Measurements from ENCODE around the gene BCAS3.

Gene BCAS3

GRCh38 chr17:61206922-61207321 is 529.3 kb downstream of the BCAS3 start:
- TF ChIP-seq FOXM1 (IDR thresholded peaks at IDR 0.05; ENCODE audit: borderline replicate concordance, low read depth) (no peak), MAX (IDR thresholded peaks at IDR 0.05) (no peak), USF1 (IDR thresholded peaks at IDR 0.05) (no peak), ZBTB7A (IDR thresholded peaks at IDR 0.05; ENCODE audit: low read depth) (no peak), NFIC (IDR thresholded peaks at IDR 0.05) (no peak), TEAD4 (IDR thresholded peaks at IDR 0.05) (no peak), EP300 (IDR thresholded peaks at IDR 0.05; ENCODE audit: borderline replicate concordance) (no peak), TAF1 (IDR thresholded peaks at IDR 0.05; ENCODE audit: low read depth) (no peak), RAD21 (IDR thresholded peaks at IDR 0.05; ENCODE audit: low read depth) (no peak)

GRCh38 chr17:61208301-61209105 is 530.9 kb downstream of the BCAS3 start:
- TF ChIP-seq ZBTB7A (IDR thresholded peaks at IDR 0.05; ENCODE audit: low read depth): no peak
- no peak for TF ChIP-seq YY1 (IDR thresholded peaks at IDR 0.05; ENCODE audit: low read depth)
- no peak for TF ChIP-seq FOXM1 (IDR thresholded peaks at IDR 0.05; ENCODE audit: borderline replicate concordance, low read depth)
- no peak for TF ChIP-seq CEBPB (IDR thresholded peaks at IDR 0.05)
- no peak for TF ChIP-seq TCF12 (IDR thresholded peaks at IDR 0.05; ENCODE audit: low read depth)
- no peak for TF ChIP-seq RAD21 (IDR thresholded peaks at IDR 0.05; ENCODE audit: low read depth)
- no peak for TF ChIP-seq CREB1 (IDR thresholded peaks at IDR 0.05; ENCODE audit: low read depth)
- no peak for TF ChIP-seq EP300 (IDR thresholded peaks at IDR 0.05; ENCODE audit: borderline replicate concordance)
- no peak for TF ChIP-seq TAF1 (IDR thresholded peaks at IDR 0.05; ENCODE audit: low read depth)
- TF ChIP-seq NFIC (IDR thresholded peaks at IDR 0.05): no peak
- TF ChIP-seq USF1 (IDR thresholded peaks at IDR 0.05): no peak
- no peak for TF ChIP-seq REST (IDR thresholded peaks at IDR 0.05; ENCODE audit: low read depth)
- no peak for TF ChIP-seq MAX (IDR thresholded peaks at IDR 0.05)
- TF ChIP-seq EGR1 (IDR thresholded peaks at IDR 0.05): no peak
- no peak for TF ChIP-seq TEAD4 (IDR thresholded peaks at IDR 0.05)

GRCh38 chr17:61209106-61209439 is 531.4 kb downstream of the BCAS3 start:
- TF ChIP-seq RAD21 (IDR thresholded peaks at IDR 0.05; ENCODE audit: low read depth): no peak

GRCh38 chr17:61209525-61209924 is 531.9 kb downstream of the BCAS3 start:
- TF ChIP-seq MAX (IDR thresholded peaks at IDR 0.05) (no peak), EGR1 (IDR thresholded peaks at IDR 0.05) (no peak), TCF12 (IDR thresholded peaks at IDR 0.05; ENCODE audit: low read depth) (no peak), FOXM1 (IDR thresholded peaks at IDR 0.05; ENCODE audit: borderline replicate concordance, low read depth) (no peak), CEBPB (IDR thresholded peaks at IDR 0.05) (no peak), ZBTB7A (IDR thresholded peaks at IDR 0.05; ENCODE audit: low read depth) (no peak), CREB1 (IDR thresholded peaks at IDR 0.05; ENCODE audit: low read depth) (no peak), REST (IDR thresholded peaks at IDR 0.05; ENCODE audit: low read depth) (no peak)

GRCh38 chr17:61211236-61211635 is 533.6 kb downstream of the BCAS3 start:
- no peak for TF ChIP-seq MAX (IDR thresholded peaks at IDR 0.05)
- no peak for TF ChIP-seq NFIC (IDR thresholded peaks at IDR 0.05)
- no peak for TF ChIP-seq TCF12 (IDR thresholded peaks at IDR 0.05; ENCODE audit: low read depth)
- no peak for TF ChIP-seq YY1 (IDR thresholded peaks at IDR 0.05; ENCODE audit: low read depth)
- no peak for TF ChIP-seq USF1 (IDR thresholded peaks at IDR 0.05)
- no peak for TF ChIP-seq TAF1 (IDR thresholded peaks at IDR 0.05; ENCODE audit: low read depth)
- no peak for TF ChIP-seq ZBTB7A (IDR thresholded peaks at IDR 0.05; ENCODE audit: low read depth)
- no peak for TF ChIP-seq REST (IDR thresholded peaks at IDR 0.05; ENCODE audit: low read depth)
- no peak for TF ChIP-seq CEBPB (IDR thresholded peaks at IDR 0.05)
- TF ChIP-seq EGR1 (IDR thresholded peaks at IDR 0.05): no peak
- no peak for TF ChIP-seq RAD21 (IDR thresholded peaks at IDR 0.05; ENCODE audit: low read depth)
- TF ChIP-seq EP300 (IDR thresholded peaks at IDR 0.05; ENCODE audit: borderline replicate concordance): no peak
- no peak for TF ChIP-seq TEAD4 (IDR thresholded peaks at IDR 0.05)
- TF ChIP-seq FOXM1 (IDR thresholded peaks at IDR 0.05; ENCODE audit: borderline replicate concordance, low read depth): no peak

Measured in Ishikawa (cell line).